Retinal pigment epithelial cell (primary cell): Measurements from ENCODE around the gene TMEFF2.

Source experiments
- DNase-seq: peaks from one replicate; pipeline ENCODE4 v3.0.0-alpha.2; 2010; ENCODE audit warnings: low read depth
- H3K4me3 ChIP-seq: 2 replicates; pipeline ENCODE4 v1.5.1; 2011; ENCODE audit warnings: mild to moderate bottlenecking, low read length, control low read depth, moderate library complexity
- CTCF ChIP-seq: conservative IDR thresholded peaks from 2 replicates; pipeline ENCODE4 v1.5.1; 2011; ENCODE audit warnings: low read depth, low read length, control low read depth, inconsistent platforms

The TMEFF2 gene

GRCh38 chr2:192161656-192162290, 33.0 kb downstream of the TMEFF2 start:
- H3K4me3 ChIP-seq: no peak overlapping the region
- no peak for TF ChIP-seq CTCF
- DNase-seq: no peak

- DNase-seq: no peak
- H3K4me3 ChIP-seq: no peak overlapping the region
- TF ChIP-seq CTCF: no peak
Observed at GRCh38 chr2:192159736-192160135, 35.0 kb downstream of the TMEFF2 start.

- no peak overlapping the region for H3K4me3 ChIP-seq
- no peak for TF ChIP-seq CTCF
Observed at GRCh38 chr2:192159208-192159607, 35.5 kb downstream of the TMEFF2 start.

GRCh38 chr2:192157776-192158175, 37.0 kb downstream of the TMEFF2 start:
- H3K4me3 ChIP-seq: no peak overlapping the region
- no peak for DNase-seq
- TF ChIP-seq CTCF: no peak

More at GRCh38 chr2:192159208-192159607, 35.5 kb downstream of the TMEFF2 start:
- no peak for DNase-seq

- DNase-seq: no peak
- no peak for TF ChIP-seq CTCF
- H3K4me3 ChIP-seq: no peak overlapping the region
Observed at GRCh38 chr2:192155511-192156118, 39.1 kb downstream of the TMEFF2 start.

- H3K4me3 ChIP-seq: no peak overlapping the region
- no peak for TF ChIP-seq CTCF
- DNase-seq: no peak
Observed at GRCh38 chr2:192153561-192153960, 41.2 kb downstream of the TMEFF2 start.

GRCh38 chr2:192151853-192152252, 42.9 kb downstream of the TMEFF2 start:
- no peak for TF ChIP-seq CTCF
- no peak overlapping the region for H3K4me3 ChIP-seq
- DNase-seq: peak; percentile 63
